K562 (cell line): Measurements from ENCODE around the gene HBM. TPM values are rescaled to one million over a fixed set of nuclear protein-coding genes. Genes with fewer than 3 reads are reported as not detected.
A peak's percentile ranks its signal among the peaks of the same experiment; 100 is the strongest.

Experiments used
- ARHGAP35 ChIP-seq: fragments of 450-650 bp; IDR thresholded peaks from 2 replicates; pipeline ENCODE4 v1.6.1; 2018; ENCODE audit not compliant: partially characterized antibody
- CGGBP1 ChIP-seq: fragments of 250-450 bp; sonication (Bioruptor Pico); IDR thresholded peaks from 2 replicates; pipeline ENCODE4 v1.9.0; 2021; ENCODE audit warnings: mild to moderate bottlenecking
- CHD1 ChIP-seq: fragments of 200-600 bp; sonication (generic); IDR thresholded peaks from one replicate; pipeline ENCODE4 v1.6.1; 2012; ENCODE audit warnings: mild to moderate bottlenecking, moderate library complexity, low read length, inconsistent platforms
- DACH1 ChIP-seq: fragments of 450-650 bp; IDR thresholded peaks from 2 replicates; pipeline ENCODE4 v1.6.1; 2018; ENCODE audit not compliant: partially characterized antibody
- DDX20 ChIP-seq: fragments of 450-650 bp; IDR thresholded peaks from 2 replicates; pipeline ENCODE4 v1.6.1; 2016; ENCODE audit warnings: missing genetic modification characterization, low read depth, mild to moderate bottlenecking, missing compliant biosample characterization, moderate library complexity
- EZH2 ChIP-seq: IDR thresholded peaks from 2 replicates; pipeline ENCODE4 v1.6.1; 2012; ENCODE audit warnings: low read depth, mild to moderate bottlenecking, inconsistent platforms, low read length, borderline replicate concordance
- KAT2B ChIP-seq: IDR thresholded peaks from one replicate; pipeline ENCODE4 v1.6.1; 2012; ENCODE audit warnings: low read depth, mild to moderate bottlenecking, control low read depth, inconsistent platforms, low read length, moderate library complexity
- PPARD ChIP-seq: fragments of 250-450 bp; sonication (Bioruptor Pico); IDR thresholded peaks from 2 replicates; pipeline ENCODE4 v1.8.0; 2022; ENCODE audit warnings: inconsistent platforms, mild to moderate bottlenecking, moderate library complexity
- RBBP5 ChIP-seq: fragments of 200-600 bp; sonication (generic); IDR thresholded peaks from 2 replicates; pipeline ENCODE4 v1.6.1; 2012; ENCODE audit warnings: borderline replicate concordance, mild to moderate bottlenecking, low read length, control low read depth, inconsistent platforms; ENCODE audit not compliant: insufficient read depth, poor library complexity, severe bottlenecking
- SMAD4 ChIP-seq: fragments of 250-450 bp; sonication (Bioruptor Pico); conservative IDR thresholded peaks from 2 replicates; pipeline ENCODE4 v1.8.0; 2021; ENCODE audit warnings: inconsistent platforms, mild to moderate bottlenecking, moderate library complexity
- THRA ChIP-seq: fragments of 450-650 bp; IDR thresholded peaks from 2 replicates; pipeline ENCODE4 v1.6.1; 2017; ENCODE audit warnings: mild to moderate bottlenecking, moderate library complexity
- TRIM28 ChIP-seq: fragments of 450-650 bp; IDR thresholded peaks from 2 replicates; pipeline ENCODE4 v1.6.1; 2017
- ZBED1 ChIP-seq: IDR thresholded peaks from 2 replicates; pipeline ENCODE4 v1.6.1; 2014
- ZNF561 ChIP-seq: fragments of 450-650 bp; formaldehyde crosslinking; conservative IDR thresholded peaks from 2 replicates; pipeline ENCODE4 v1.4.0; 2020; ENCODE audit warnings: mild to moderate bottlenecking, moderate library complexity
- polyA plus RNA-seq, 8 experiments: library from polyadenylated mRNA; depleted of rRNA in 4 of 8; stranded (reverse) in 5 of 8; unstranded in 3 of 8; fragments of >200 nt; fragmentation: Nextera tagmentation in 2 of 8; fragmentation: Illumina TruSeq in 1 of 8; extraction: Ambion mirVana in 2 of 8; extraction: Trizol in 1 of 8; gene quantifications; 2 replicates each; pipeline versions ENCODE4 v1.2.1 to v1.2.3, GENCODE V29; 2011 to 2014; ENCODE audit warnings: inconsistent platforms in 1 of 8, missing spikeins in 1 of 8
- total RNA-seq, 7 experiments: library from RNA; depleted of rRNA in 6 of 7; stranded (reverse); fragments of >200 nt in 6 of 7; fragmentation: Illumina TruSeq in 2 of 7; extraction: Trizol in 2 of 7; gene quantifications; 2 replicates each; pipeline versions ENCODE4 v1.2.1 to v1.2.3, GENCODE V29; 2011 to 2021; ENCODE audit warnings: low replicate concordance in 1 of 7
- TF ChIP-seq, protein P1 (sequence below): sonication (generic); formaldehyde crosslinking; IDR thresholded peaks from 2 replicates; pipeline ENCODE4 v1.4.0; 2020; ENCODE audit warnings: mild to moderate bottlenecking, missing genetic modification reagents
- TF ChIP-seq, protein P2 (sequence below): fragments of 250-450 bp; sonication (Bioruptor Pico); IDR thresholded peaks from 2 replicates; pipeline ENCODE4 v1.5.0; 2021
- TF ChIP-seq, protein P3 (sequence below): sonication (generic); IDR thresholded peaks from 2 replicates; pipeline ENCODE4 v1.6.1; 2016
- TF ChIP-seq, protein P4 (sequence below), 2 experiments: fragments of 450-650 bp; IDR thresholded peaks; 2 replicates each; pipeline ENCODE4 v1.6.1; 2018; ENCODE audit warnings: mild to moderate bottlenecking in 2 of 2, low read depth in 1 of 2; ENCODE audit not compliant: partially characterized antibody in 2 of 2
- TF ChIP-seq, protein P5 (sequence below): sonication (generic); formaldehyde crosslinking; IDR thresholded peaks from 2 replicates; pipeline ENCODE4 v1.8.0; 2022; ENCODE audit warnings: mild to moderate bottlenecking, missing genetic modification reagents

HBM gene
- total and polyA plus RNA-seq, 9 of the 15 experiments (the other 6 are each of a cell fraction or from before 2014, with no cell fraction given) = not detected

- TF ChIP-seq, protein P1, sequence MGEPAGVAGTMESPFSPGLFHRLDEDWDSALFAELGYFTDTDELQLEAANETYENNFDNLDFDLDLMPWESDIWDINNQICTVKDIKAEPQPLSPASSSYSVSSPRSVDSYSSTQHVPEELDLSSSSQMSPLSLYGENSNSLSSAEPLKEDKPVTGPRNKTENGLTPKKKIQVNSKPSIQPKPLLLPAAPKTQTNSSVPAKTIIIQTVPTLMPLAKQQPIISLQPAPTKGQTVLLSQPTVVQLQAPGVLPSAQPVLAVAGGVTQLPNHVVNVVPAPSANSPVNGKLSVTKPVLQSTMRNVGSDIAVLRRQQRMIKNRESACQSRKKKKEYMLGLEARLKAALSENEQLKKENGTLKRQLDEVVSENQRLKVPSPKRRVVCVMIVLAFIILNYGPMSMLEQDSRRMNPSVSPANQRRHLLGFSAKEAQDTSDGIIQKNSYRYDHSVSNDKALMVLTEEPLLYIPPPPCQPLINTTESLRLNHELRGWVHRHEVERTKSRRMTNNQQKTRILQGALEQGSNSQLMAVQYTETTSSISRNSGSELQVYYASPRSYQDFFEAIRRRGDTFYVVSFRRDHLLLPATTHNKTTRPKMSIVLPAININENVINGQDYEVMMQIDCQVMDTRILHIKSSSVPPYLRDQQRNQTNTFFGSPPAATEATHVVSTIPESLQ (CRISPR knock-in tag) = no peak
- TF ChIP-seq THRA (no peak), TRIM28 (no peak), KAT2B (no peak), DDX20 (no peak), ARHGAP35 (no peak), ZBED1 (no peak), EZH2 (no peak), RBBP5 (peak; percentile 3), DACH1 (no peak), CGGBP1 (no peak), ZNF561 (no peak), PPARD (CRISPR knock-in tag) (no peak), CHD1 (peak; percentile 2), SMAD4 (CRISPR knock-in tag) (peak; percentile 8; the same call in 1 of the 2 replicates)
- TF ChIP-seq, protein P2, sequence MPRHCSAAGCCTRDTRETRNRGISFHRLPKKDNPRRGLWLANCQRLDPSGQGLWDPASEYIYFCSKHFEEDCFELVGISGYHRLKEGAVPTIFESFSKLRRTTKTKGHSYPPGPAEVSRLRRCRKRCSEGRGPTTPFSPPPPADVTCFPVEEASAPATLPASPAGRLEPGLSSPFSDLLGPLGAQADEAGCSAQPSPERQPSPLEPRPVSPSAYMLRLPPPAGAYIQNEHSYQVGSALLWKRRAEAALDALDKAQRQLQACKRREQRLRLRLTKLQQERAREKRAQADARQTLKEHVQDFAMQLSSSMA = no peak
- TF ChIP-seq, protein P3, sequence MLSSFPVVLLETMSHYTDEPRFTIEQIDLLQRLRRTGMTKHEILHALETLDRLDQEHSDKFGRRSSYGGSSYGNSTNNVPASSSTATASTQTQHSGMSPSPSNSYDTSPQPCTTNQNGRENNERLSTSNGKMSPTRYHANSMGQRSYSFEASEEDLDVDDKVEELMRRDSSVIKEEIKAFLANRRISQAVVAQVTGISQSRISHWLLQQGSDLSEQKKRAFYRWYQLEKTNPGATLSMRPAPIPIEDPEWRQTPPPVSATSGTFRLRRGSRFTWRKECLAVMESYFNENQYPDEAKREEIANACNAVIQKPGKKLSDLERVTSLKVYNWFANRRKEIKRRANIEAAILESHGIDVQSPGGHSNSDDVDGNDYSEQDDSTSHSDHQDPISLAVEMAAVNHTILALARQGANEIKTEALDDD = no peak
- TF ChIP-seq, protein P4, sequence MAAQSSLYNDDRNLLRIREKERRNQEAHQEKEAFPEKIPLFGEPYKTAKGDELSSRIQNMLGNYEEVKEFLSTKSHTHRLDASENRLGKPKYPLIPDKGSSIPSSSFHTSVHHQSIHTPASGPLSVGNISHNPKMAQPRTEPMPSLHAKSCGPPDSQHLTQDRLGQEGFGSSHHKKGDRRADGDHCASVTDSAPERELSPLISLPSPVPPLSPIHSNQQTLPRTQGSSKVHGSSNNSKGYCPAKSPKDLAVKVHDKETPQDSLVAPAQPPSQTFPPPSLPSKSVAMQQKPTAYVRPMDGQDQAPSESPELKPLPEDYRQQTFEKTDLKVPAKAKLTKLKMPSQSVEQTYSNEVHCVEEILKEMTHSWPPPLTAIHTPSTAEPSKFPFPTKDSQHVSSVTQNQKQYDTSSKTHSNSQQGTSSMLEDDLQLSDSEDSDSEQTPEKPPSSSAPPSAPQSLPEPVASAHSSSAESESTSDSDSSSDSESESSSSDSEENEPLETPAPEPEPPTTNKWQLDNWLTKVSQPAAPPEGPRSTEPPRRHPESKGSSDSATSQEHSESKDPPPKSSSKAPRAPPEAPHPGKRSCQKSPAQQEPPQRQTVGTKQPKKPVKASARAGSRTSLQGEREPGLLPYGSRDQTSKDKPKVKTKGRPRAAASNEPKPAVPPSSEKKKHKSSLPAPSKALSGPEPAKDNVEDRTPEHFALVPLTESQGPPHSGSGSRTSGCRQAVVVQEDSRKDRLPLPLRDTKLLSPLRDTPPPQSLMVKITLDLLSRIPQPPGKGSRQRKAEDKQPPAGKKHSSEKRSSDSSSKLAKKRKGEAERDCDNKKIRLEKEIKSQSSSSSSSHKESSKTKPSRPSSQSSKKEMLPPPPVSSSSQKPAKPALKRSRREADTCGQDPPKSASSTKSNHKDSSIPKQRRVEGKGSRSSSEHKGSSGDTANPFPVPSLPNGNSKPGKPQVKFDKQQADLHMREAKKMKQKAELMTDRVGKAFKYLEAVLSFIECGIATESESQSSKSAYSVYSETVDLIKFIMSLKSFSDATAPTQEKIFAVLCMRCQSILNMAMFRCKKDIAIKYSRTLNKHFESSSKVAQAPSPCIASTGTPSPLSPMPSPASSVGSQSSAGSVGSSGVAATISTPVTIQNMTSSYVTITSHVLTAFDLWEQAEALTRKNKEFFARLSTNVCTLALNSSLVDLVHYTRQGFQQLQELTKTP (IDR thresholded peaks at IDR 0.05; ENCODE audit: low read depth in 1 of 2, partially characterized antibody in 2 of 2) = peak in 1 of 2 experiments; percentile 10
- TF ChIP-seq, protein P5, sequence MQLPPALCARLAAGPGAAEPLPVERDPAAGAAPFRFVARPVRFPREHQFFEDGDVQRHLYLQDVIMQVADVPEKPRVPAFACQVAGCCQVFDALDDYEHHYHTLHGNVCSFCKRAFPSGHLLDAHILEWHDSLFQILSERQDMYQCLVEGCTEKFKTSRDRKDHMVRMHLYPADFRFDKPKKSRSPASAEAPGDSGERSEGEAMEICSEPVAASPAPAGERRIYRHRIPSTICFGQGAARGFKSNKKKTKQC = no peak
These were observed 22.3 kb upstream of the HBM start (continued) for GRCh38 chr16:143456-143855.
